H54 (cell line): ENCODE results near the gene MBOAT2.

Experiments used
- DNase-seq: peaks from one replicate; pipeline ENCODE4 v3.0.0; 2011; ENCODE audit warnings: low spot score, mixed read lengths; ENCODE audit not compliant: insufficient read length
- FAIRE-seq: peaks from 3 replicates; lab custom pipeline; 2011; peaks lifted over from hg19 to GRCh38; lab: Jason Lieb, UNC
- POLR2A ChIP-seq: IDR thresholded peaks from 2 replicates; pipeline ENCODE4 v1.6.1; 2011; ENCODE audit warnings: low read depth, mild to moderate bottlenecking, low read length

MBOAT2 gene

DNA sequence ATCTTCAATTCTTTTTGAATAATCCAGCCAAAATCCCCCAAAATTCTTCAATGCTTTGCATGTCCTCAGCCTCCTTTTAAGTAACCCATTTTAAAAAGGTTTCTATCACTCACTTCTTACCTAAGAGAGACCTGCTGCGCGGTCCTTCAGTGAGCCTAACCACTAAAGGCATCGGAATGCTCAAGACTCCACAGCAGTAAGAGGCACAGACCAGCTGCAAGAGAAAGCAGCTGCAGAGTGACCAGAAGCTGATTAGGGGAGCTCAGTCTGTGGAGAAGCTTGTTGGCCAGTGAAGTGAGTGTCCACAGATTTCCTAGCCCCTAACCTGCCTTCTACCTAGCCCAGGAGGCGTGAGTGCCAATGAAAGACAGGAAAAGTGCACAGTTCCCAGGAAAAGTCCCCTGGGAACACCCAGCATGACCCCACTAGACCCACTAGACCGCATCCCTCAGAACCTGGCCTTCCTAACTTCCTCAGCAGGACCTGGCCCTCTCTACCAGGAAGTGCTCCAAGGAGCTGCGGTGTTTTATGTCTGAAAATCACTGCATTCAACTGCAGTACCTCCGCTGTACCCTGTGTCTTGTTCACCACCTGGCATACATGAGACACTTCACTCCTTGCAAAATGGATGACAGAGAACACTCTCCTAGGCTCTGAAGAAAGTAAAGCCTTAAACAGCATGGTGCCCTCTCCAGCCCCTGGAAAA is 10.1 kb downstream of the MBOAT2 start:
- FAIRE-seq, result no peak

DNA sequence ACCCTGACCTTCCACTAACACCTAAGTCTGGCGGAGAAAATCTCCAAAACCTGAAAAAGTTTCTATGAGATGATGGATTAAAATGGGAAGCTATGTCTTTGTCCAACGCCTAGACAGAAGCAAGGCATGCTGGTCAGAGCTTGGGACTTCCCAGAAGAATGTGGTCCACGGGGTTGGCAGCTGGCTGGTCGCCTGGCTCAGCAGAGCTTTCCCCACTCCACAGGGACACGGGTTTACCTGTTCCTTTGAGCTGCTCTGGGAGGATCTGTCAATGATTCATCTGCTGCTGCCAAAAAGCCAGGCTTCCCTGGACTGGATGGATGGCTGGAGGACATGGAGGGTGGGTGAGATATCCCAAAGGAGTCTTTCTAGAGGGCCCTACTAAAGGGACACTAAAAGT is 10.8 kb downstream of the MBOAT2 start:
- FAIRE-seq, result no peak
- DNase-seq, result no peak
- TF ChIP-seq POLR2A, result no peak

More for the DNA sequence above, 10.1 kb downstream of the MBOAT2 start:
- DNase-seq, result no peak
- TF ChIP-seq POLR2A, result no peak

DNA sequence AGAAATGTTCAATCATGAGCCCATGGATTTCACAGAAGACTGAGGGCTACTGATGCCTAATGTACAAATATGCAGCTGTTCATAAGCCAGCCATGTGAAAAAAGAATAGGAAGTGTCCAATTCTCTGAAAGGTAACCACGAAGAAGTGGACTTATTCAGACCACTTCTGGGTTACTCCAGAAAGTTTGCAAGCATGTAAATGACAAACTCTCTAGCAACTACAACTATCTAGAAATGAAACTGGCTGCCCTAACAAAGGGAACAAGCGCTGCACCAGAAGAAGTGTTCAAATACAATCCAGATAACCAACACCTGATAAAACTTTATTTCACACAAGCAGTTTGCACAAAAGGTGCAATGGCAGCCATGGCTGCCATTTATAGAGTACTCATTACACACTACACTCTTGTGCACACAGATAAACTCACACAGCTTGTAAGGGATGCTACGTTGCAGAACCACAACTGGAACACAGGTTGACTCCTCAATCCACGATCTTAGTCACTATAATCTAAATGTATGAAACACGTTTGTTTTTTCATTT is 13.9 kb downstream of the MBOAT2 start:
- FAIRE-seq (peak; percentile 80), DNase-seq (no peak)
- TF ChIP-seq POLR2A, result no peak

DNA sequence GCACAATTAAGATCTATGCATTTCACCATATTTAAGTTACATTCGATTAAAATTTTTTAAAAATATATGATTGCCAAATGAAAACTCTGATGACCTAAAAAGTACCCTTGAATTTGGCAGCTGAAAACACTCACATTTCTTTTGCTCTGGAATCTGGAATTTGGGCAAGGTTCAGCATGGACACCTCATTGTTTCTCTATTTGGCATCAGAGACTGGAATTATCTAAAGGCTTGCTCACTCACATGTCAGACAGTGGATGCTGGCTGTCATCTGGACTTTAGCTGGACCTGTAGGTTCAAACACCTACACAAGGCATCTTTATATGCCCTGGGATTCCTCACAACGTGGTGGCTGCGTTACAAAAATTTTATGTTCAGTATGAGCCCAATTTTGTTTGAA is 16.1 kb downstream of the MBOAT2 start:
- TF ChIP-seq POLR2A, result no peak
- peak; percentile 70 for FAIRE-seq
- DNase-seq, result no peak

DNA sequence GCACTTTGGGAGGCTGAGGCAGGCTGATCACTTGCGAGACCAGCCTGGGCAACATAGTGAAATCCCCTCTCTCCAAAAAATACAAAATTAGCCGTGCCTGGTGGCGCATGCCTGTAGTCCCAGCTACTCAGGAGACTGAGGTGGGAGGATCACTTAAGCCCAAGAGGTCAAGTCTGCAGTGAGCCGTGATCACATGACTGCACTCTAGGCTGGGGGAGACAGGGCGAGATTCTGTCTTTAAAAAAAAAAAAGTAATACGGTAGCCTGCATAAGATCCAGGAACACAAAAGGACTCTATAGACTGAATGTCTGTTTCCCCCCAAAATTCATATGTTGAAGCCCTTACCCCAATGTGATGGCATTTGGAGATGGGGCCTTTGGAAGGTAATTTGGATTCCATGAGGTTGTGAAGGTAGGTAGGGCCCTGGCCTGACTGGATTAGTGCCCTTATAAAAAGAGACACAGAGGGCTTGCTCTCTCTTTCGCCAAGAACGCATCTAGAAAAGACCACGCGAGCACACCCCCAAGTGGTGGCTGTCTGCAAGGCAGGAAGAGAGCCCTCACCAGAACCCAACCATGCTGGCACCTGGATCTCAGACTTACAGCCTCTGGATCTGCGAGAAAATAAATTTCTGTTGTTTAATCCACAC is 17.0 kb downstream of the MBOAT2 start:
- no peak for TF ChIP-seq POLR2A
- no peak for DNase-seq
- no peak for FAIRE-seq

DNA sequence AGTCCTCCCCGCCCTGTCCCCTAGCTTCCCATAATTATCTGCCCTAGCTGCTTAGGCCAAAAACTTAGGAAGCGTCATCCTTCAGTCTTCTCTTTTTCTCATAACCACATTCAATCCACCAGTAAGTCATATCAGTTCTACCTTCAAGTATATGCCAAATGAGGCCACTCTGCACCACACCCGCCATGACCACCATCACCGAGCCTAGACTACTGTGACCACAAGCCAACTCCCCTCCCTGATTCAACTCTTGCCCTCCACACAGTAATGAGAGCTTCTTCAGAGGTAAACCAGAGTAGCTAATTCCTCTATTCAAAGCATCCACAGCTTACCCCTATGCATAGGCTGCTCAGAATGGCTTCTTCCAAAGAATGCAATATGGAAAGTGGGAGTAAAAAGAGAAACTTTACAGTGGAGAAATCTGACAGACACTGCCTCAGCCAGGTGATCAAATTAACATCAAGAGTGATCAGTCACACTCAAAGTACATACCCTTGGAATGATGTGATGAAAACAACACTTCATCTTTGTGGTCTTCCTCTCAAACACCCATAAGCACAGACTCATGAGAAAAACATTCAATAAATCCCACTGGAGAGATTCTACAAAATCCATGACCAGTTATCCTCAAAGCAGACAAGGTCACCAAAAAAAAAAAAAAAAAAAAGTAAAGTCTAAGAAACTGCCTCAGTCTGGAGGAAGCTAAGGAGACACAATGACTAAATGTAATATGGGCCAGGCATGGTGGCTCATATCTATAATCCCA is 17.7 kb downstream of the MBOAT2 start:
- peak; percentile 74 for FAIRE-seq
- no peak for DNase-seq

DNA sequence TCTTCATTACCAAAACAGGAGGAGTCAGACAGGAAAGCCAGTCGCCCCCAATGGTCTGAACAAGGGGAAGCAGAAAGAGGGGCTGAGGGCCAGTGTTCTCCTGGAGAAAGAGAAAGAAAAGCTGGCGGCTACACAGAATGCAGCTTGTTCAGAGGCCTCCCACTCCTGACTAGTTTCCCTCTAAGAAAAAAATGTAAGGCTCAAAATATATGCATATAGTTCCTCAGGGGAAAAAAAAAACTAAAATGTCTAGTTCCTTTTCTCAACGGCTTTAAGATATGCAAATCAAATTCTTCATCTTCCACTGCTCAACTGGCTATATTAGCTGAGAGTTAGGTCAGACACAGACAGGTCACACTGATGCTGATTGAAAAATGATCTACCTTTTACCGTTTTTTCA is 18.6 kb downstream of the MBOAT2 start:
- DNase-seq (no peak), FAIRE-seq (no peak)
- no peak for TF ChIP-seq POLR2A

More for the DNA sequence above, 17.7 kb downstream of the MBOAT2 start:
- TF ChIP-seq POLR2A, result no peak

DNA sequence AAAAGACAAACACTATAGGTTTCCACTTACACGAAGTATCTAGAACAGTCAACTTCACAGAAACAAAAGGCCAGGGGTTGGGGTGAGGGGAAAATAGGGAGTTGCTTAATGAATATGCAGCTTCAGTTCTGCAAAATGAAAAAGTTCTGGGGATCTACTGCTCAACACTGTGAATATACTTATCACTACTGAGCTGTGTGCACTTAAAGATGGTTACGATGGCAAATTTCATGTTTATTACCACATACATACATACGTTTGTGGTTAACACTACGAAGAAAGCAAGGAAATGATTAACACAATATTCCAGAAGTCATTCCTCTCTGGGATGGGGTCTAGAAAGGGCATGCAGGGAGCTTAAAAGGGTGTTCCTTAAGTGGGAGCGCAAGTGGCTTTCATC is 19.3 kb downstream of the MBOAT2 start:
- no peak for TF ChIP-seq POLR2A
- DNase-seq (no peak), FAIRE-seq (peak; percentile 57)

DNA sequence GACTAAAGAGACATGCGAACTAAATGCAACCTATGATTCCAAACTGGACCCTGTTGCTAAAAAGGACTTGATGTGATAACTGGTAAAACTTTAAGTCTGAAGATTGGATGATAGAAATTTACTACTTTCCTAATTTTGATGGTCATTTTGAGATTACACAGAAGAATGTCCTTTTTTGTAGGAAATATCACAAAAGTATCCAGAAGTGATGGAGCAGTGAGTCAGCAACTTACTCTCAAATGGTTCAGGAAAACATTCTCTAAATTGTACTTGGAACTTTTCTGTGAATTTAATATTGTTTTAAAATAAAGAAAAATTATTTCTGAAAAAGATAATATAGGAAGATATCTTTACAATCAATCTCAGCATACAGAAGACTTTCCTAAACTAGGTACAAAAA is 19.9 kb downstream of the MBOAT2 start:
- no peak for TF ChIP-seq POLR2A
- FAIRE-seq (no peak), DNase-seq (no peak)

DNA sequence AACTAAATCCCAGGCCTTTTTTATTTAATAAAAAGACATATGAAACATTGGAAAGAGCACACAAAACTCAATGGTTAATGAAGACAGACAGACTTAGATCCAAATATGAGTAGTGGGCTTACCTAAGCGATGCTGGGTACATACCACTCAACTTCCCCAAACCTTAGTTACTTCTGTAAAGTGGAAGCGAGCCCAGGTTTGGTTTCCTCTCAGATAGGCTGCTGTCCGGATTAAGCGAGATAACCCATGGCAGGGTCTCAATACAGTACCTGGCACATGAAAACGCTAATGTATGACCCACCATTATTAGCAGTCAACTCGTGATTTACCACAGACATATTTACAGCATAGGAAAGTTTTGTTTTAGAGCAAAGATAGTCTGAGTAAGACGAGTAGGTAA is 21.6 kb downstream of the MBOAT2 start:
- no peak for TF ChIP-seq POLR2A
- FAIRE-seq (no peak), DNase-seq (no peak)

DNA sequence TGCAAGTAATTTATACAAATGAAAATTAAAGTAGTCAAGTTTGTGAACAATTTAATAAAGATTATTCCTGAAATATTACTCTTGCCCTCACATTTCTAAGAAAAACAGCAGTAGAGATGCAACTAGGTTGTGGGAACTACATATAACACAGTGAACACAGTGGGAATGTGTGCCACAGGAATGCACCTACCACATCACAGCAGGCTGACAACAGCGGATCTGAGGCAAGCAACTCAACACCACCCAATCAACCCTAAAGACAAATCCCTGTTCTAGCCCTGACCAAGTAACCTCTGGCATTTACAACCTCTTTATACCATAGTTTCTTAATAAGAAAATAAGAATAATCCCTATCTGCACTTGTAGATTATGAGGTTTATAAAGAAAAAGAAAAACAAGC is 23.4 kb downstream of the MBOAT2 start:
- no peak for DNase-seq
- no peak for TF ChIP-seq POLR2A
- FAIRE-seq, result no peak

DNA sequence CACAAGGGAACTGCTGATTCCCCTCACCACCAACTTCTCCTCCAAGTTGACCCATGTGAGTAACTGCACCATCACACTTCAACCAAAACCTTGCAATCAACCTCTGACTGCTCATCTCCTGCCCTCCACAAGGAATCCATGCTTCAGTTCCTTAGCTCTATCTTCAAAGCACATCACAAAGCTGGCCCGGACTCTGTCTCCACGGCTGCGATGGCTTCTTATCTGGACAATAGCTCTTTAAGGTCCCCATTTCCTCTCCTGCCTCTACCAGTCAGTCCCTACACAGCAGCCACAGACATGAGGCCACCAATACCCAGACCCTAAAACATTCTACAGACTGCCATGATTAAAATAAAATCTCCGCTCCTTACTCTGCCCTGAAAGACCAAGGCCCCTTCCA is 25.7 kb downstream of the MBOAT2 start:
- DNase-seq (no peak), FAIRE-seq (no peak)
- no peak for TF ChIP-seq POLR2A

DNA sequence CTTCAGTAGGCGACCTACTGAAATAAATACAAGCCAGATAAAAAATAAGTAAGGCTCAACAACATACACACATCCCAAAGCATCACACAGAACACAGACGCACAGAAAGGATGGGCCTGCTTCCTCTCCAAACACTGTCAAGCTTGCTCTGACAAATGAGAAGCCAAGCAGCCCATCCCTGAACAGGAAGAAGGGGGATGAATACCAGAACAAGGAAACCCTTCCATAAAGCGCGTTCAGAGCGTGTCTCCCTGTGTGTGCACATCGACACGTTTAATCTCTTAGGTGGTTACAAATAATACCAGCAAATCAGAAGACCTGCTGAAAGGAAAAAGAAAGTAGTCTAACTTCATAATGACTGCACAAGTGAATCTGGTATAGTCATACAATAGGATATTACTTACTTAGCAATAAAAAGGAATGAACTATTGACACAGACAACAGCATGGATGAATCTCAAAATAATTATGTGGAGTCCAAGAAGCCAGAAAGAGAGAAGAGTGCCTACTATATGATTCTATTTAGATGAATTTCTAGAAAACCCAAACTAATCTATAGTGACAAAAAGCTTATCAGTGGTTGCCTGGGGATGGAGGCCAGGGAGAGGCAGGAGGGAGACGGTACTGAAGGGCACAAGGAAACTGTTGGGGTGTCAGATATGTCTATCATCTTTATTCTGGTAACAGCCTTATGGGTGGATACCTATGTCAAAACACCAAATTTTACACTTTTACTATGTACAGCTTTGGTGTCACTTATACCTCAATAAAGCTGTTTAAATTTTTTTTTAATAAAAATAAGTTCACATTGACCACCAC is 26.8 kb downstream of the MBOAT2 start:
- TF ChIP-seq POLR2A, result no peak
- peak; percentile 30 for FAIRE-seq
- DNase-seq, result no peak
